D721Med (cell line): ENCODE data around the gene POLR3B.

Experiments
- DNase-seq: peaks from one replicate; pipeline ENCODE4 v3.0.0; 2011; ENCODE audit warnings: low spot score; ENCODE audit not compliant: insufficient read length
- FAIRE-seq: peaks from 2 replicates; lab custom pipeline; 2011; peaks lifted over from hg19 to GRCh38; lab: Jason Lieb, UNC
- TF ChIP-seq, protein P1 (sequence below): IDR thresholded peaks from 2 replicates; pipeline ENCODE4 v1.5.1; 2012; ENCODE audit warnings: mild to moderate bottlenecking, control low read depth; ENCODE audit not compliant: insufficient read depth; ENCODE audit errors: missing control alignments

The POLR3B gene

DNA sequence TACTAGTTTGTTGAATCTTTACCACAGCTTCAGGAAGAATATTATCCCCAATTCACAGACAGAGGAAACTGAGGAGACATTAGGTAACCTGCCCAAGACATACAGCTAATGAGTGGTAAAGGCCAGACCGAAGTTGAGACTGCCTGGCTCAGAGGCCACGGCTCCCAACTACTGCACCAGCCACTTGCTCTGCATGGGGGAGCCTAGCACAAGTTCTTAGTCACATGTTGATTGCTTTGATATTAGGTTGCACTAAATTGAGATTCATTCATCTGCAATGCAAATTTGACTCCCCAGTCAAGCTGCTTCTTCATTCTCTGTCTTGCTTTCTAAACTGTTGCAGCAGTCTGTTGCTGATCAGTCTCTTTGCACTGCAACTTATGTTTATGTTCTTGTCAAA lies 25.9 kb upstream of the POLR3B start:
- TF ChIP-seq, protein P1, sequence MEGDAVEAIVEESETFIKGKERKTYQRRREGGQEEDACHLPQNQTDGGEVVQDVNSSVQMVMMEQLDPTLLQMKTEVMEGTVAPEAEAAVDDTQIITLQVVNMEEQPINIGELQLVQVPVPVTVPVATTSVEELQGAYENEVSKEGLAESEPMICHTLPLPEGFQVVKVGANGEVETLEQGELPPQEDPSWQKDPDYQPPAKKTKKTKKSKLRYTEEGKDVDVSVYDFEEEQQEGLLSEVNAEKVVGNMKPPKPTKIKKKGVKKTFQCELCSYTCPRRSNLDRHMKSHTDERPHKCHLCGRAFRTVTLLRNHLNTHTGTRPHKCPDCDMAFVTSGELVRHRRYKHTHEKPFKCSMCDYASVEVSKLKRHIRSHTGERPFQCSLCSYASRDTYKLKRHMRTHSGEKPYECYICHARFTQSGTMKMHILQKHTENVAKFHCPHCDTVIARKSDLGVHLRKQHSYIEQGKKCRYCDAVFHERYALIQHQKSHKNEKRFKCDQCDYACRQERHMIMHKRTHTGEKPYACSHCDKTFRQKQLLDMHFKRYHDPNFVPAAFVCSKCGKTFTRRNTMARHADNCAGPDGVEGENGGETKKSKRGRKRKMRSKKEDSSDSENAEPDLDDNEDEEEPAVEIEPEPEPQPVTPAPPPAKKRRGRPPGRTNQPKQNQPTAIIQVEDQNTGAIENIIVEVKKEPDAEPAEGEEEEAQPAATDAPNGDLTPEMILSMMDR, result no peak
- DNase-seq, result no peak

DNA sequence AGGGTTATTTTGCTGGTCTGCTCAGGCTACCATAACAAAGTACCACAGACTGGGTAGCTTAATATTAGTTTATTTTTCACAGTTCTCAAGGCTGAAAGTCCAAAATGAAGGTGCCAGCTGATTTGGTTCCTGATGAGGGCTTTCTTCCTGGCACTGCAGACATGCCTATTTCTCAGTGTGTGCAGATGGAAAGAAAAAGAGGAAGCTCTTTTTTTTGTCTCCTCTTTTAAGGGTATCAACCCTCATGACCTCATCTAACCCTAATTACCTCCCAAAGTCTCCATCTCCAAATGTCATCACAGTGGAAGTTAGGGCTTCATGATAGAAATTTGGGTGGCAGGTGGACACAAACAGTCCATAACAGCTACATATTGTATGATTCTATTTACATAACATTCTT lies 25.0 kb upstream of the POLR3B start:
- DNase-seq (no peak), FAIRE-seq (no peak)
- TF ChIP-seq, protein P1, result no peak

More for the DNA sequence above, 25.9 kb upstream of the POLR3B start:
- no peak for FAIRE-seq

DNA sequence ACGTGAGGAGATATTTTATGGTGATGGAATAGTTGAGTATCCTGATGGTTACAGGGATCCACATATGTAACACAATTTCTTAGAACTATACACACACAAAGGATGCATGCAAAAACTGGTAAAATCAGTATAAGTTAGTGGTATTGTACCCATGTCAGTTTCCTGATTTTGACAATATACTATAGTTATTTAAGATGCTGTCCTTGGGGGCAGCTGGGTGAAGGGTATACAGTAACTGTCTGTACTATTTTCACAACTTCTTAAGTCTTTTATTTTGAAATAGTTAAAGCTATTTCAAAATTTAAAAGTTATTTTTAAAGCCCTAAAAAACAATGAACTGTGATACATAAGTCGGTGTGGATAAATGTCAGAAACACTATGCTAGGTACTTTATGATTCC lies 24.5 kb upstream of the POLR3B start:
- no peak for FAIRE-seq
- no peak for DNase-seq
- TF ChIP-seq, protein P1, result no peak

DNA sequence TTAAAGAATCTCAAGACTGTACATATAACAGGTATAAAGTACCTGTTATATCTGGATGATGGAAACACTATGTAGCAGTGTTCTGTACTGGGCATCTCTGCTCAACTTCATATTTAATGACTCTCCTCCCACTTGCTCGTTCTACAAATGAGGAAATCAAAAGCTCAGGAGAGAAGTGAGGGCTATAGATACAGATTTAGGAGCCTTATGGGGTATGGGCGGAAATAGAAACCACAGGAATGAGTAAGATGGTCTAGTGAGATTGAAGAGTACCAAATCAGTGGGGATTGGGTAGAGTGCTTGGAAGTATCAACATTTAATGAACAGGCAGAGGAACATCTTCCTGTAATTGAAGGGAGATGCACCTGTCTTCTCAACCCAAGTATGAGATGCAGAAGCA lies 23.8 kb upstream of the POLR3B start:
- DNase-seq (no peak), FAIRE-seq (no peak)
- TF ChIP-seq, protein P1, result no peak

DNA sequence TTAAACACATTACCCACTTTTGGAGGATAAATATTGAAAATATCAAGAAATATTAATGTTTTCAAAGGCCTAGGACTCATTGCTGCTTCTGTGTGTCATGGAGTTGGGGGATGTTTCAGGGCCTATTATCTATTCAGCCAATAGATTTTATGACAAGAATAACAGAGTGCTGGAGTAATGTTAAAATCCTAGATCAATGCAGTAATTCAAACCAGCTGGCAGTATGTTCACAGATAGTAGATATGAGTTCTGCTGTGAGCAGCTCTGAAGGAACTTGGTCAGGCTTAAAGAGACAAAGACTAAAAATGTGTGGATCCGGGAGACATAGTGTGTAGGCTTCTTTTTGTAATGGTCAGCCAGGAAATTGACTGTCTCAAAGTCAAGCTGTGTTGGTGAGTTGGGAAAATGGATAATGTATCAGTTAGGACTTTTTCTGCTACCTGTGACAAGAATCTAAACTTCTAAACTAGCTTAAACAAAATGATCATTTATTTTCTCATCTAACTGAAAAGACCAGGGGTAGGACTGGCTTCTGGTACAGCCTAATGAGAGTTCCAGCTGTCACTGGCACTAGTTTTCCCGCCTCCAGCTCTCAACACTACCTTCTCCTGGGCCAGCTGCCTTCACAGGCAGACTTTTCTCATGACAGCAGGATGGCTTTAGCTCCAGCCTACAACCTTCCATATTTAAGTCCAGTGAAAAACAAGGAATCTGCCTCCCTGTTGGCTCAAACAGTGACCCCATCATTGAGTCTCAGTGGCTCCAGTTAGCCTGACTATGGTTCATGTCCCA lies 16.3 kb upstream of the POLR3B start:
- DNase-seq, result no peak
- no peak for FAIRE-seq
- TF ChIP-seq, protein P1, result no peak

DNA sequence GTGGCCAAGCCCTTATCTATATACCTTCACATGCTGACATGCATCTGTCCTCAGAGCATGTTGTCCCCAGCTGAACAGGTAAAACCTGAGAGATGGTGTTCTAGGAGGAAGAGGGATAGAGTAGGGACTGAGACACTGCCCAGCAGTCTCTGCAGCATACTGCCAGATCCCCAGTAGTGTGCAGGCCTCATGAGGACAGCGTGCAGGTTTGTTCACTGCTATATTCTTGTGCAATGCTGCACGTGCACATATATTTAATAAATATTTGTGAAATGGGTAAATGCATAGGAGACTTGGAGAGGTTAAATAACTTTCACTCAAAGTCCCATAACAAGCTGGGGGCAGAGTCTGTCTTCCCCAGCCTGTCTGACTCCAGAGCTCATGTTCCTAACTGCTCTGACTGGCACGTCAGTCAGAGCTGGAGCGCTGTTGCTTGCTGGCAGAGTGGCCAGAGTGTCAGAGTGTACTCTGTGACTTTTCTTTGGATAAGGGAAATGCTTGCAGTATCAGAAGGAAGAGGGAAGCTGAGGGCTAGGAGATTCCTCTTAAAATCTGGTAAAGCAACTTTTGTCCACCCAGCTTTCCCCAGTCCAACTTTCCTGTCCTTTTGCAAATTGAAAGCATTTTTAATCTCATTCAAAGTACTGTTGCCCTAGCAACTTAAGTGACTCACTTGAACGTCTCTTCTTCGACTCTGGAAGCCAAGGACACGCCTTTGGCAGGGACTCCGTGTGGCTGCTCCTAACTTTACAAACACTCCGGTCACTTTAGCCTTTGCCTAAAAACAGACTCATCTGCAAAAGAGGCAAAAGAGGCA lies 14.9 kb upstream of the POLR3B start:
- TF ChIP-seq, protein P1, result no peak
- DNase-seq (no peak), FAIRE-seq (no peak)

DNA sequence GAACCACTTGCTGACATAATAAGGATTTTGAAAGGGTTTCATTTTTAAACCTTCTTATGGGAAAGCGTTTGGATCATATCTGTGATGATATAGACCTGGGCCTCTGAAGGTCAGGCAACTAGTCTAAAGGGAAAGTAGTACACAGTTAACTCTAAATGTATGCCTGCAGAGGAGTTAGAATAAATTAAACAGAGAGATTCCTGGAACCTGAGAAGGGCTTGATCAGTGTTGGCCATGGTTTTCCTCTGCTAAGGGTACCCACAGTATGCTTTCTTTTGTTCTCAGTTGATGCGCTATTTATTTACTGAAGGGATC lies 14.4 kb upstream of the POLR3B start:
- TF ChIP-seq, protein P1, result no peak
- DNase-seq (no peak), FAIRE-seq (no peak)
